ENCODE measurements around the gene SLC35E1.

GRCh38 chr19:16520986-16521624 lies 51.1 kb downstream of the SLC35E1 start:
- no peak for TF ChIP-seq CTCF (IDR thresholded peaks at IDR 0.05 in 8 of 11, conservative IDR thresholded peaks at IDR 0.05 in 3 of 11)
- TF ChIP-seq POLR2A (IDR thresholded peaks at IDR 0.05) = no peak

Data from spleen (tissue), 7 donors.